Colonic mucosa (tissue), 4 donors: ENCODE results near the gene IL12RB1. TPM values are rescaled to one million over a fixed set of nuclear protein-coding genes. Genes with fewer than 3 reads are reported as not detected.

Experiments
- DNase-seq: peaks from one replicate; pipeline ENCODE4 v3.0.0-alpha.2; 2020
- H3K27ac ChIP-seq: fragments of 200-600 bp; one replicate; pipeline ENCODE4 v1.8.0; 2021
- H3K27me3 ChIP-seq: fragments of 200-600 bp; one replicate; pipeline ENCODE4 v1.8.0; 2021
- H3K36me3 ChIP-seq: fragments of 200-600 bp; one replicate; pipeline ENCODE4 v1.8.0; 2021
- H3K4me1 ChIP-seq: fragments of 200-600 bp; one replicate; pipeline ENCODE4 v1.8.0; 2021; ENCODE audit warnings: mild to moderate bottlenecking
- H3K4me3 ChIP-seq: fragments of 200-600 bp; one replicate; pipeline ENCODE4 v1.8.0; 2021
- H3K9ac ChIP-seq, 2 donors: one replicate each; pipeline ENCODE4 v1.7.0; 2013; ENCODE audit warnings: control low read depth in 2 of 2, low read depth in 2 of 2, low read length in 2 of 2
- H3K9me3 ChIP-seq: fragments of 200-600 bp; one replicate; pipeline ENCODE4 v1.8.0; 2021
- intact Hi-C: fragments of 100-400 bp; cut with DNase I; formaldehyde crosslinking; loops from one replicate; pipeline ENCODE4 v1.14.1; 2022
- total RNA-seq, 2 donors: library from RNA; stranded (reverse); fragmentation: NEBNext Ultra II Directional in 1 of 2; extraction: Animal tissue kit (Norgen Biotek cat#: 25700) in 1 of 2; gene quantifications; one replicate each; pipeline ENCODE4 v1.2.1, GENCODE V29; 2021
- TF ChIP-seq, protein P1 (sequence below): fragments of 200-600 bp; IDR thresholded peaks from one replicate; pipeline ENCODE4 v1.8.0; 2022; ENCODE audit warnings: antibody characterized with exemption, mild to moderate bottlenecking
- donor health status: healthy.
- donor health status: DM: no; HTN: no; CAD: no.
- donor health status: DM: no; HTN: no; CAD: no.

Gene IL12RB1
- total RNA-seq, 2 donors from 2014 or later = 0.53 to 1.1 TPM

DNA sequence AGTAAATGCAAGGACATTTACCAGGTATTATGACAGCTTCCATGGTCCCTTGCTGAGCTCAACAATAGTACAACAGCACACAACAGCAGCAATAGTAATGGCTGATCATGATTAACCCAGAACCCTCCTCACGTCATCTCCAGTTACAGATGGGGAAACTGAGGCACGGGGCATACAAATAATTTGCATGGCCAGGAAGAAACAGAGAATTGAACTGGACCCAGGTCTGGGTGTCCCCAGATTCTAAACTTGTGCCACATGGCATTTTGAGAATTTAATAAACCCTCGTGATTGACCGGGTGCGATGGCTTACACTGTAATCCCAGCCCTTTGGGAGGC, 18.0 kb upstream of the IL12RB1 start:
- TF ChIP-seq, protein P1, sequence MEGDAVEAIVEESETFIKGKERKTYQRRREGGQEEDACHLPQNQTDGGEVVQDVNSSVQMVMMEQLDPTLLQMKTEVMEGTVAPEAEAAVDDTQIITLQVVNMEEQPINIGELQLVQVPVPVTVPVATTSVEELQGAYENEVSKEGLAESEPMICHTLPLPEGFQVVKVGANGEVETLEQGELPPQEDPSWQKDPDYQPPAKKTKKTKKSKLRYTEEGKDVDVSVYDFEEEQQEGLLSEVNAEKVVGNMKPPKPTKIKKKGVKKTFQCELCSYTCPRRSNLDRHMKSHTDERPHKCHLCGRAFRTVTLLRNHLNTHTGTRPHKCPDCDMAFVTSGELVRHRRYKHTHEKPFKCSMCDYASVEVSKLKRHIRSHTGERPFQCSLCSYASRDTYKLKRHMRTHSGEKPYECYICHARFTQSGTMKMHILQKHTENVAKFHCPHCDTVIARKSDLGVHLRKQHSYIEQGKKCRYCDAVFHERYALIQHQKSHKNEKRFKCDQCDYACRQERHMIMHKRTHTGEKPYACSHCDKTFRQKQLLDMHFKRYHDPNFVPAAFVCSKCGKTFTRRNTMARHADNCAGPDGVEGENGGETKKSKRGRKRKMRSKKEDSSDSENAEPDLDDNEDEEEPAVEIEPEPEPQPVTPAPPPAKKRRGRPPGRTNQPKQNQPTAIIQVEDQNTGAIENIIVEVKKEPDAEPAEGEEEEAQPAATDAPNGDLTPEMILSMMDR = no peak
- Histone ChIP-seq H3K4me1 (no peaks in the 10 kb centered on the region), H3K27me3 (no peaks in the 10 kb centered on the region), H3K9me3 (no peaks in the 10 kb centered on the region), H3K9ac (peak overlapping the region; percentile 12 to 63), H3K4me3 (peak overlapping the region; percentile 28), H3K36me3 (no peaks in the 10 kb centered on the region), H3K27ac (no peak overlapping the region)
- intact Hi-C loops = no loop called here
- no peak for DNase-seq

DNA sequence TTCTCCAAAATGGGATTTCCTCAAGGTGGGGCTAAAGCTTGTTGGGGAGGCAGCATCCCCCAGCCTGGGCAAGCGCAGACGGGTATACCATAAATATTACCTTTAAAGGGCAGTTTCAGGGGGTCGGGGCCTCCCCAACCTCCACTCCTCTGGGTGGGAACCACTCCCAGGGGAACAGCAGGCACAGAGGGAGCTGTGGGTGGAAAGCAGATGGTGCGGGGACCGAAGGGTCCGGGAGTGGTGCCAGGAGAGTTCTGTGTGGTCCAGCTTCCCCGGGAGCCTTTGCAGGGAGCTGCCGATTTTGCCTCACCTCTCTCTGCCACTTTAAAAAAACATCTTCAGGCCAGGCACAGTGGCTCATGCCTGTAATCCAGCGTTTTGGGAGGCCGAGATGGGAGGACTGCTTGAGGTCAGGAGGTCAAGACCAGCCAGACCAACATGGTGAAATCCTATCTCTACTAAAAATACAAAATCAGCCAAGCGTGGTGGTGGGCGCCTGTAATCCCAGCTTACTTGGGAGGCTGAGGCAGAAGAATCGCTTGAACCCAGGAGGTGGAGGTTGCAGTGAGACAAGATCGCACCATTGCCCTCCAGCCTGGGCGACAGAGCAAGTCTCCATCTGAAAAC, 16.3 kb upstream of the IL12RB1 start:
- Histone ChIP-seq H3K36me3 (no peaks in the 10 kb centered on the region), H3K9ac (no peak overlapping the region), H3K27me3 (peaks cover 4% of the 10 kb centered on the region), H3K4me3 (no peak overlapping the region), H3K9me3 (no peaks in the 10 kb centered on the region), H3K4me1 (peaks cover 3% of the 10 kb centered on the region), H3K27ac (no peak overlapping the region)
- intact Hi-C loops = no loop called here
- DNase-seq = no peak
- TF ChIP-seq, protein P1 = no peak

DNA sequence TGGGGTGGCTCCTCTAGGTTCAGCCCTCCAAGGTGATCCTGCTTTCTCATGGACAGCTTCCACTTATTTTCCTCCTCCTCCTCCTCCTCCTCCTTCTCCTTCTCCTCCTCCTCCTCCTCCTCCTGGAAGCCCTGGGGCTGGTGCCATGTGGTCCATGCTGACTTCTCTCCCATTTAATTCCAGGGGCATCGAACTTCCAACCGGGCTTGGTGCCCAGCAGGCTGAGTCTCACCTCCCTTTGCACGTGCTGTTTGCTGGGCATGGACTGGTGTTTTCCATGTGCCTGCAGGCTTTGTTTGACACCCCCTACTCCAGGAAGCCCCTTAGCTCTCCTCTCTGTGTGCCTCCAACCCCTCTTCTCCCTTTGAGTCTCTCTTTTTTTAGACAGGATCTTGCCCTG, 14.5 kb upstream of the IL12RB1 start:
- Histone ChIP-seq H3K9ac (no peak overlapping the region), H3K27ac (no peak overlapping the region), H3K9me3 (no peaks in the 10 kb centered on the region), H3K4me3 (no peak overlapping the region), H3K4me1 (peaks cover 5% of the 10 kb centered on the region), H3K27me3 (peaks cover 4% of the 10 kb centered on the region), H3K36me3 (no peaks in the 10 kb centered on the region)
- intact Hi-C loops = no loop called here
- TF ChIP-seq, protein P1 = no peak
- no peak for DNase-seq

DNA sequence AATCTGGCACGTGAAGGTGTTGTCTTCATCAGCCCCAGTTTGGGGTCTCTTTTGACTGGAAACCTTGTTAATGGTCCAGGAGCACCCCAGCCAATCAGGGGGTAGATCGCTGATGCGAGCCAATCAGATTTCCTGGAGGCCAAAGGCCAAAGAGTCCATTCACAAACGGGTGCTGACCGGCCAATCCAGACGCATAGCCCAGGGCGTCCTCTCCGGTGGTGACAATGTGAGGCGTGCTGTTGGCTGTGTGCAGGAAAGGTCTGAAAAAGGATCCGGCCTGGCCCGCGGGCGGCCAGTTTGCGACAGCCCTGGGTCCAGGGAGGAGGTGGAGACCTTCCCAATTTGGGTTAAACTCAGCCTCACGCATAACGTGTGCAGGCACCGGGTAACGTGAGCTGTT, 14.0 kb upstream of the IL12RB1 start:
- no peak overlapping the region for H3K27ac ChIP-seq
- peaks cover 4% of the 10 kb centered on the region for H3K27me3 ChIP-seq
- H3K9me3 ChIP-seq = no peaks in the 10 kb centered on the region
- H3K9ac ChIP-seq = no peak overlapping the region
- intact Hi-C loops = no loop called here
- peaks cover 5% of the 10 kb centered on the region for H3K4me1 ChIP-seq
- no peak overlapping the region for H3K4me3 ChIP-seq
- DNase-seq = no peak
- TF ChIP-seq, protein P1 = no peak
- no peaks in the 10 kb centered on the region for H3K36me3 ChIP-seq

DNA sequence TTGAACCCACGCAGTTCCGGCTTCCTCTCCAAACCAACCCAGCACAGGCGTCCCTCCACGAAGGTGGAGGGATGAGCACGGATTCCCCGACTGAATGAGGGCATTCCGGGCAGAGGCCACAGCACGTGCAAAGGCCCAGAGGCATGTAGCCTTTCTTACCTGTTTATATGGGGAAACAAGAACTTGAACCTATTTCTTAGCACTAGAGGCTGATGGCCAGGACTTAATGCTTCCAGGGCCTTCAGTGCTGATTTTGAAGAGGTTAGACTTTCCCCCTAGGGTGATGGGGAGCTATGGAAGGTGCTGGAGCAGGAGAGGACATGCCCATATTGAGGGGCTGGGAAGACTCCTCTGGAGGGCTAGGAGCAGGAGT, 12.9 kb upstream of the IL12RB1 start:
- peaks cover 4% of the 10 kb centered on the region for H3K27me3 ChIP-seq
- no peak overlapping the region for H3K9ac ChIP-seq
- no peak overlapping the region for H3K4me3 ChIP-seq

More for the DNA sequence above, 12.9 kb upstream of the IL12RB1 start:
- no peak for DNase-seq
- Histone ChIP-seq H3K27ac (no peak overlapping the region), H3K9me3 (no peaks in the 10 kb centered on the region), H3K4me1 (peaks cover 5% of the 10 kb centered on the region), H3K36me3 (no peaks in the 10 kb centered on the region)
- TF ChIP-seq, protein P1 = no peak
- intact Hi-C loops = no loop called here
